Cerebellar nuclear complex (tissue), 1 donor: Measurements from ENCODE around the gene CEMP1.

Experiments
- DNase-seq, 2 experiments: peaks; one replicate each; lab custom pipeline; 2025; lab: John Stamatoyannopoulos, UW

Gene CEMP1

GRCh38 chr16:2484898-2485508 is 46.2 kb downstream of the CEMP1 start:
- DNase-seq, result no peak

- DNase-seq, result no peak
These were observed 47.0 kb downstream of the CEMP1 start for GRCh38 chr16:2483939-2484897.

- DNase-seq, result peak in 1 of 2 experiments; percentile 45
These were observed 48.3 kb downstream of the CEMP1 start for GRCh38 chr16:2482708-2483534.

GRCh38 chr16:2482249-2482648 is 49.0 kb downstream of the CEMP1 start:
- no peak for DNase-seq

- no peak for DNase-seq
These were observed 49.5 kb downstream of the CEMP1 start for GRCh38 chr16:2481676-2482075.

GRCh38 chr16:2480948-2481347 is 50.3 kb downstream of the CEMP1 start:
- DNase-seq, result no peak
